ENCODE data around the gene LYSMD2. TPM values are rescaled to one million over a fixed set of nuclear protein-coding genes. Genes with fewer than 3 reads are reported as not detected.

LYSMD2 gene
- total and polyA plus RNA-seq, 9 of the 15 experiments (the other 6 are each of a cell fraction or from before 2014, with no cell fraction given): 4.3 to 30.3 (median 9.8) TPM

GRCh38 chr15:51737522-51738305, at the start of gene LYSMD2 (continued):
- TF ChIP-seq GATAD2B (IDR thresholded peaks at IDR 0.05; ENCODE audit: borderline replicate concordance) (peak; percentile 63; the same call in 1 of the 2 replicates), CTBP1 (IDR thresholded peaks at IDR 0.05; ENCODE audit: borderline replicate concordance) (peak; percentile 63; the same call in 1 of the 2 replicates), AFF4 (CRISPR knock-in tag; IDR thresholded peaks at IDR 0.05) (no peak), CREB1 (IDR thresholded peaks at IDR 0.05) (peak; percentile 72), CREB1 (CRISPR knock-in tag; IDR thresholded peaks at IDR 0.05) (no peak), ETS1 (conservative IDR thresholded peaks at IDR 0.05; ENCODE audit: control insufficient read depth, low read depth, low read length) (peak; percentile 32; the same call in 1 of the 2 replicates), TCFL5 (CRISPR knock-in tag; conservative IDR thresholded peaks at IDR 0.05) (no peak), NONO (IDR thresholded peaks at IDR 0.05; ENCODE audit: low read depth in 2 of 2, low read length in 1 of 2) (0 out of 4 replicates have a peak, but pooled peaks of 1 of the 2 experiments have one; percentile 72), HOXB6 (CRISPR knock-in tag; IDR thresholded peaks at IDR 0.05; ENCODE audit: borderline replicate concordance) (no peak), MEIS2 (IDR thresholded peaks at IDR 0.05; ENCODE audit: partially characterized antibody) (no peak), L3MBTL2 (IDR thresholded peaks at IDR 0.05) (peak; percentile 56)
- TF ChIP-seq, protein P1, sequence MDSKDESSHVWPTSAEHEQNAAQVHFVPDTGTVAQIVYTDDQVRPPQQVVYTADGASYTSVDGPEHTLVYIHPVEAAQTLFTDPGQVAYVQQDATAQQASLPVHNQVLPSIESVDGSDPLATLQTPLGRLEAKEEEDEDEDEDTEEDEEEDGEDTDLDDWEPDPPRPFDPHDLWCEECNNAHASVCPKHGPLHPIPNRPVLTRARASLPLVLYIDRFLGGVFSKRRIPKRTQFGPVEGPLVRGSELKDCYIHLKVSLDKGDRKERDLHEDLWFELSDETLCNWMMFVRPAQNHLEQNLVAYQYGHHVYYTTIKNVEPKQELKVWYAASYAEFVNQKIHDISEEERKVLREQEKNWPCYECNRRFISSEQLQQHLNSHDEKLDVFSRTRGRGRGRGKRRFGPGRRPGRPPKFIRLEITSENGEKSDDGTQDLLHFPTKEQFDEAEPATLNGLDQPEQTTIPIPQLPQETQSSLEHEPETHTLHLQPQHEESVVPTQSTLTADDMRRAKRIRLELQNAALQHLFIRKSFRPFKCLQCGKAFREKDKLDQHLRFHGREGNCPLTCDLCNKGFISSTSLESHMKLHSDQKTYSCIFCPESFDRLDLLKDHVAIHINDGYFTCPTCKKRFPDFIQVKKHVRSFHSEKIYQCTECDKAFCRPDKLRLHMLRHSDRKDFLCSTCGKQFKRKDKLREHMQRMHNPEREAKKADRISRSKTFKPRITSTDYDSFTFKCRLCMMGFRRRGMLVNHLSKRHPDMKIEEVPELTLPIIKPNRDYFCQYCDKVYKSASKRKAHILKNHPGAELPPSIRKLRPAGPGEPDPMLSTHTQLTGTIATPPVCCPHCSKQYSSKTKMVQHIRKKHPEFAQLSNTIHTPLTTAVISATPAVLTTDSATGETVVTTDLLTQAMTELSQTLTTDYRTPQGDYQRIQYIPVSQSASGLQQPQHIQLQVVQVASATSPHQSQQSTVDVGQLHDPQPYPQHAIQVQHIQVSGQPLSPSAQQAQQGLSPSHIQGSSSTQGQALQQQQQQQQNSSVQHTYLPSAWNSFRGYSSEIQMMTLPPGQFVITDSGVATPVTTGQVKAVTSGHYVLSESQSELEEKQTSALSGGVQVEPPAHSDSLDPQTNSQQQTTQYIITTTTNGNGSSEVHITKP (IDR thresholded peaks at IDR 0.05; ENCODE audit: partially characterized antibody): no peak
- TF ChIP-seq, protein P2, sequence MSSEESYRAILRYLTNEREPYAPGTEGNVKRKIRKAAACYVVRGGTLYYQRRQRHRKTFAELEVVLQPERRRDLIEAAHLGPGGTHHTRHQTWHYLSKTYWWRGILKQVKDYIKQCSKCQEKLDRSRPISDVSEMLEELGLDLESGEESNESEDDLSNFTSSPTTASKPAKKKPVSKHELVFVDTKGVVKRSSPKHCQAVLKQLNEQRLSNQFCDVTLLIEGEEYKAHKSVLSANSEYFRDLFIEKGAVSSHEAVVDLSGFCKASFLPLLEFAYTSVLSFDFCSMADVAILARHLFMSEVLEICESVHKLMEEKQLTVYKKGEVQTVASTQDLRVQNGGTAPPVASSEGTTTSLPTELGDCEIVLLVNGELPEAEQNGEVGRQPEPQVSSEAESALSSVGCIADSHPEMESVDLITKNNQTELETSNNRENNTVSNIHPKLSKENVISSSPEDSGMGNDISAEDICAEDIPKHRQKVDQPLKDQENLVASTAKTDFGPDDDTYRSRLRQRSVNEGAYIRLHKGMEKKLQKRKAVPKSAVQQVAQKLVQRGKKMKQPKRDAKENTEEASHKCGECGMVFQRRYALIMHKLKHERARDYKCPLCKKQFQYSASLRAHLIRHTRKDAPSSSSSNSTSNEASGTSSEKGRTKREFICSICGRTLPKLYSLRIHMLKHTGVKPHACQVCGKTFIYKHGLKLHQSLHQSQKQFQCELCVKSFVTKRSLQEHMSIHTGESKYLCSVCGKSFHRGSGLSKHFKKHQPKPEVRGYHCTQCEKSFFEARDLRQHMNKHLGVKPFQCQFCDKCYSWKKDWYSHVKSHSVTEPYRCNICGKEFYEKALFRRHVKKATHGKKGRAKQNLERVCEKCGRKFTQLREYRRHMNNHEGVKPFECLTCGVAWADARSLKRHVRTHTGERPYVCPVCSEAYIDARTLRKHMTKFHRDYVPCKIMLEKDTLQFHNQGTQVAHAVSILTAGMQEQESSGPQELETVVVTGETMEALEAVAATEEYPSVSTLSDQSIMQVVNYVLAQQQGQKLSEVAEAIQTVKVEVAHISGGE (CRISPR knock-in tag; IDR thresholded peaks at IDR 0.05): peak in 1 of 3 experiments; percentile 49; a peak in 2 of 6 replicates

Measured in K562 (cell line).